ENCODE measurements around the gene SUGP1.

- TF ChIP-seq CTCF (IDR thresholded peaks at IDR 0.05; ENCODE audit: low read length) (no peak), EZH2 (IDR thresholded peaks at IDR 0.05; ENCODE audit: borderline replicate concordance, low read length) (no peak)
Measured at GRCh38 chr19:19347401-19348110, 27.2 kb upstream of the SUGP1 start.

Measured in OCI-LY1 (cell line).